HG02759 (cell line): Measurements from ENCODE around the gene XYLT1.
A peak's percentile ranks its signal among the peaks of the same experiment; 100 is the strongest.
"Not testable (repeated sequence)": the region's sequence is repeated elsewhere in the genome, so short reads cannot be mapped to it uniquely, and the experiment has no call there.

Source experiments
- ATAC-seq: cut with Tn5 transposase; IDR thresholded peaks from one replicate; pipeline ENCODE4 v1.9.1; 2021; ENCODE audit warnings: mild to moderate bottlenecking, moderate library complexity; ENCODE audit not compliant: unreplicated experiment

XYLT1 gene

GRCh38 chr16:17433577-17434451, 36.9 kb downstream of the XYLT1 start:
- ATAC-seq, result no peak

- ATAC-seq, result no peak
Measured at GRCh38 chr16:17432901-17433576, 37.7 kb downstream of the XYLT1 start.

GRCh38 chr16:17431968-17432625, 38.7 kb downstream of the XYLT1 start:
- no peak for ATAC-seq

- no peak for ATAC-seq
Measured at GRCh38 chr16:17431012-17431411, 39.7 kb downstream of the XYLT1 start.

- no peak for ATAC-seq
Measured at GRCh38 chr16:17426451-17426850, 44.3 kb downstream of the XYLT1 start.

GRCh38 chr16:17424771-17425170, 46.0 kb downstream of the XYLT1 start:
- no peak for ATAC-seq

GRCh38 chr16:17423221-17423620, 47.5 kb downstream of the XYLT1 start:
- no peak for ATAC-seq

GRCh38 chr16:17420816-17421215, 49.9 kb downstream of the XYLT1 start:
- no peak for ATAC-seq

GRCh38 chr16:17419266-17419665, 51.5 kb downstream of the XYLT1 start:
- ATAC-seq, result no peak

GRCh38 chr16:17417740-17418139, 53.0 kb downstream of the XYLT1 start:
- ATAC-seq, result no peak

GRCh38 chr16:17416461-17417311, 54.1 kb downstream of the XYLT1 start:
- peak; percentile 94 for ATAC-seq

- ATAC-seq, result no peak
Measured at GRCh38 chr16:17414916-17415315, 55.8 kb downstream of the XYLT1 start.

GRCh38 chr16:17414421-17414820, 56.3 kb downstream of the XYLT1 start:
- no peak for ATAC-seq

GRCh38 chr16:17413508-17413907, 57.3 kb downstream of the XYLT1 start:
- ATAC-seq, result no peak

GRCh38 chr16:17412791-17413190, 58.0 kb downstream of the XYLT1 start:
- no peak for ATAC-seq

- no peak for ATAC-seq
Measured at GRCh38 chr16:17412221-17412620, 58.5 kb downstream of the XYLT1 start.

- ATAC-seq, result no peak
Measured at GRCh38 chr16:17411263-17411662, 59.5 kb downstream of the XYLT1 start.

GRCh38 chr16:17410316-17410715, 60.4 kb downstream of the XYLT1 start:
- ATAC-seq, result not testable (repeated sequence)

GRCh38 chr16:17409894-17410293, 60.9 kb downstream of the XYLT1 start:
- no peak for ATAC-seq

- ATAC-seq, result no peak
Measured at GRCh38 chr16:17408955-17409441, 61.8 kb downstream of the XYLT1 start.

- ATAC-seq, result no peak
Measured at GRCh38 chr16:17408296-17408695, 62.5 kb downstream of the XYLT1 start.
